DMS 273 (cell line): ENCODE data around the gene APCDD1L.

Experiments used
- DNase-seq: peaks from one replicate; lab custom pipeline; 2025; ENCODE audit not compliant: unreplicated experiment; lab: John Stamatoyannopoulos, UW

Gene APCDD1L

GRCh38 chr20:58515233-58516212 is at the start of gene APCDD1L:
Gene APCDD1L (minus strand): TSS chr20:58515399. CDS start chr20:58514707, 692 bp downstream.
- DNase-seq, result no peak

DNA sequence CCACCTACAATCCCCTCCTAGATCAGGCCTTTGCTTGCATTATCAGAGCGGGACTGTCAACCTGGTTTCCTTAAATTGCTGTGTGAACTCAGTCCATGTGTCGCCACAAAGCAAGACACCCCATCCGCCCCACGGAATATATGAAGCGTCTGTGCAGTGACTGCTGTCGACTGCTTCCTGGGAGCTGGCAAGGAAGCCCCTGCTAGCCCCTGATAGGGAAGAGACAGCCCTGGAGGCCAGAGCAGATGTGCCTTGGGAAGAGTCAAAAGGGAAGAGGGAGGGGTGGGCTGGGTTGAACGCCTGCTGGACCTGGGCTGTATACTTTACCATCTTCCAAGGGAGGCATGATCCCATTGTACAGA is 44.1 kb upstream of the APCDD1L start:
- no peak for DNase-seq

DNA sequence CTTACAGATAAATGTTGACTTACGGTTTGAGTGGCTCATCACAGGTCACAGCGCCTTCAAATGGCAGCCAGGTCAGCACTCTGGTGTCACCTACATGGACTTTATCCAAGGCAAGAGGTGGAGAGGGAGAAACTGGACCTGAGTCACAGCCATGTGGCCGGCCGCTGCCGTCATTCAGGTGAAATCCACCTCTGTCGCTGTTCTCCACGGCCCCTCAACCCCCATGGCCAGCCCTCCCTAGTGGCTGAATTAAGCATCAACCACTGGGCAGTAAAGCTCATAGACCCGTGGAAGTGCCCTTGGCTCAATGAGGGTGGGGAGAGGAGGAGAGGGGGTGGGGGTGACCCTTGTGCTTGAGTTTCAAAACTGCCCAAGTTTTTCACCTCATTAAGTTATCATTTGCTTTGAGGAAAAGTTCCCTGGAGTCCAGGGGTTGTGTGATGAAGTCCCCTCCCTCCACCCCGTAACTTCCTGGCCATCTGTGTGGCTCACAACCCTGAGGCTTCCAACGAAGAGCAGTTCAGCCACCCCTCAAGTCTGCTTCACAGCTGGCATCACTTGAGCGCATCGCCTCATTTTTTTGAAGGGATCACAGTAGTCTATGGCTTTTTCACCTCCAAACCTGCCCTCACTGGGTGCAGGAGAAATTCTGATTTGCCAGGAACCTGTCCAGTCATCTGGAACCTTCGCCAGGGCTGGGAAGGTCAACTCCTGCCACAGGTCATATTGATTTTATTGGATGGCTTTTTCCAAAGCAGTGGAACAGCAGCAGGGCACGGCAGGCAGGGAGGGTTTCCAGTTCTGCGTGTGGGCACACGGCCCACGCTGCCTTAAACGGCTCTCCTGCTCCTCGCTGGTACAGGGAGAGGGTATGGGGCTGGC is 43.5 kb upstream of the APCDD1L start:
- no peak for DNase-seq

DNA sequence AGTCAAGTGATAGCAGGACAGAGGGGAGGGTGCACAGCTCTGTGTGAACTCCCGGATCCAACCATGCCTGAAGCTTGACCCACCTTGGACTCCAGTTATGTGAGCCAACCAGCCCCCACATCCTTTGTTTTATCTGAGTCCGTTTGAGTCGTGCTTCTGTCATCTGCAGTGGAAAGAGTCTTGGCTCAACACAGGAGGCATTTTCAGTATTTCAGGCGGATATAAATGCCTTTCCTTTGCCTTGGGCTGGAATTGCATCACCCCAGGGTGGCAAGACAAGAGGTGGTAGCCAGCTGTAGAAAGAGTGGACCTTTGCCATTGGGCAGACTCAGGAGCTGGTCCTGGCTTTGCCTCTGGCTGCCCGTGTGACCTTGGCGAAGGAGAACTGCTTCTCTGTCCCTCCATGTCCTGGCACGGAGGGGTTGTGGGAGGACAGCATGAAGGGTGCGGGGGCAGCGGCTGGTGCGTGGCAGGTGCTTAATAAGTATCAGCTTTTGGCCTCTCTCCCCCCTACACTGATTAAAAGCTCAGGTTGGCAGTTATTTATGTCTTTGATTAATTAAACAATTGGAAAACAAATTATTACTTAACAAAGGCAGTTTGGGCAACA is 42.6 kb upstream of the APCDD1L start:
- DNase-seq, result no peak

DNA sequence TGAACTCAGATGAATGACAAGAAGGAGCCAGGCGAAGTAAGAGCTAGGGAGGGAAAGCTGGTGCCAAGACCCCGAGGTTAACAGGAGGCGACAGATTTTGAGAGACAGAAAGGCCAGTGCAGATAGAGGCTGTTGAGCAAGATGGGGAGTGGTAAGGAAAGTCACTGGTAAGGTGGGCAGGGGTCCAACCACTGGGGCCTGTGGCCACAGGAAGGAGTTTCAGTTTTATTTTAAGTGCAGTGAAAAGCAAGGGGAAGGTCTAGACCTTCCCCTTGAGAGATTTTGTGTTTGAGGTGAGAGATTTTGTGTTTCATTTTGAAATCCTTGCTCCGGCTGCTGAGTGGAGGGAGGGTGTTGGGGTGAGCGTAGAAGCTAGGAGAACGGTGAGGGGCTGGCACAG is 41.8 kb upstream of the APCDD1L start:
- DNase-seq, result no peak

DNA sequence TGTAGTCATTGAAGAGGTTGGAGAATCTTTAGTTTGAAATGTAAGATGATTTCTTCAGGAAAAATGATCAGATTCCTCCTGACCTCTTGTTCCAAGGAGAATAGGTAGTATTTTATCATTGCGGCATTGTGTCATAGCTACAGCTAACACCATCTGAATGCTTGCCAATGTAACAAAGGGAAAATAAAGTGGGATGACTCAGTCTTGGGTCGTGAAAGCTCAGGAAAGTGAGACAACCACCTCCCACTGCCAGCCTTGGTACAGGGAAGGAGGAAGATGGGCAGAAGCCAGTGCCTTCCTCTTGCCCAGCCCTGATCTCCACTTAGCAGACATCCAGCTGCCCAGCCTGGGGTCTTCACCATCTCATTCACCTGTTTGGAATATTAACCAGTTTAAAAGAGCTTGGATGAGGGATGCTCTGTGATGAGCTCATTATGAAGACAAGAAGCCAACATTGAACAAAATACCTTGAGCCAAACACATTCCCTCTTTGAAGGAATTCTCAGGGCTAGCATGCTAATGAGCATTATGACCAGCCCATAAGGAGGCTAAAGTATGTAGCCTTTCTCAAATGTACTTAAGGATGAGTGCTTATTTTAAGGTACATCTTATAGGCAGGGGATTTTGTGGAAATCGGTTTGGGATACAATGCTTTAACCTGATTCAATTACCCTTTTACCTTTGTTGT is 40.0 kb upstream of the APCDD1L start:
- DNase-seq, result no peak

DNA sequence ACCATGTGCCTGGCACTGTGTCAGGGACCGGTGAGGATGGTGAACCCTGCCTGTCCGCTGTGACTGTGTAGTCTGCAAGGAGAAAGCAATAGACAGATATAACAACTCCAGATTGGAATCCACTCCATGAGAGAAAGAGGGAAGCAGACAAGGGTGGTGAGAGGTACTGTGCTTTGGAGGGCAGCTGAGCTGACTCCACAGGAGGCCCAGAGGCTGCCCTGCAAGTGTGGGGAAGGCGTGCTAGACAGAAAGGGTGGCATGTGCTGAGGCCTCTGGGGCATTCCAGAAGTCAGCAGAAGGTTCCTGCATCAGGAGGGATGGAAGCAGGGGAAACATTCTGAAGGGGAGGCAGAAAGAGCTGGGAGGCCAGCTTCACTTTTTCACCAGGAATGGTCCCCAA is 39.3 kb upstream of the APCDD1L start:
- DNase-seq, result no peak

DNA sequence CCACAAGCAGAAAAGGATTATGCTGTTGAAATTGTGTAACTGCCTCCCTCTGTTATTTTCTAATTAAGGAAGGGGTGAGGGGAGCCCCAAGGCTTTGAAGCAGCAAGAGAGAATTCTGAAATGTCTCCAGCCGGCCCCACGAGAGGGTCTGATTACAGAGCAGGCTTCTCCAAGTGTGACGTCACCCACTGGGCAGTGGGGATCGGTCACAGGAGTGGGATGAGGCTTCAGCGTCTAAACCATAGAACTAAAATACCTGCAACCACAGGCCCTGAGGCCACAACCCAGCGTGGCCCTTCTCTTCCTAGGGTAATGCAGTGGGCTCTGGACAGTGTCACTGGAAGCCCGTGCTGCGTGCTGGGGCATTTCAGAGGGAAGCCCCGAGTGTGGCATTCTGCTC is 38.6 kb upstream of the APCDD1L start:
- no peak for DNase-seq

GRCh38 chr20:58553166-58553696 is 38.0 kb upstream of the APCDD1L start:
- DNase-seq, result no peak

GRCh38 chr20:58552366-58552934 is 37.3 kb upstream of the APCDD1L start:
- no peak for DNase-seq

DNA sequence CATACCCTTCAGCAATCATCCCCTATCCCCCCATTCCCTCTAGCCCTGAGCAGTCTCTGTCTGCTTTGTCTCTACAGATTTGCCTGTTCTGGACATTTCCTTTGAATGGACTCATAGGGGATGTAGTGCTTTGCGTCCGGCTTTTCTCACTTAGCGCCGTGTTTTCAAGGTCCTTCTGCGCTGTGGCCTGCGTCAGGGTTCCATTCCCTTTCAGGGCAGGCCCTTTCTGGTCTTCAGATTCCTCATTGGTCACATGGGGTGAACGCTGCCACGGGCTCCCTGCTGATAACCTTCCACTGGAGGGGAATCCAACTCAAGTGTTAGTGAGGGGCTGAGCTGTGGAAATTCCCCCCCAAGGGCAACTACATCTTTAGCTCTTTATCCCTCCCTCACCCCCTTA is 36.4 kb upstream of the APCDD1L start:
- DNase-seq, result no peak

GRCh38 chr20:58550275-58551059 is 35.3 kb upstream of the APCDD1L start:
- DNase-seq, result no peak

- DNase-seq, result no peak
These were observed 34.3 kb upstream of the APCDD1L start for GRCh38 chr20:58549231-58550209.

GRCh38 chr20:58547623-58548475 is 32.6 kb upstream of the APCDD1L start:
- DNase-seq, result no peak

DNA sequence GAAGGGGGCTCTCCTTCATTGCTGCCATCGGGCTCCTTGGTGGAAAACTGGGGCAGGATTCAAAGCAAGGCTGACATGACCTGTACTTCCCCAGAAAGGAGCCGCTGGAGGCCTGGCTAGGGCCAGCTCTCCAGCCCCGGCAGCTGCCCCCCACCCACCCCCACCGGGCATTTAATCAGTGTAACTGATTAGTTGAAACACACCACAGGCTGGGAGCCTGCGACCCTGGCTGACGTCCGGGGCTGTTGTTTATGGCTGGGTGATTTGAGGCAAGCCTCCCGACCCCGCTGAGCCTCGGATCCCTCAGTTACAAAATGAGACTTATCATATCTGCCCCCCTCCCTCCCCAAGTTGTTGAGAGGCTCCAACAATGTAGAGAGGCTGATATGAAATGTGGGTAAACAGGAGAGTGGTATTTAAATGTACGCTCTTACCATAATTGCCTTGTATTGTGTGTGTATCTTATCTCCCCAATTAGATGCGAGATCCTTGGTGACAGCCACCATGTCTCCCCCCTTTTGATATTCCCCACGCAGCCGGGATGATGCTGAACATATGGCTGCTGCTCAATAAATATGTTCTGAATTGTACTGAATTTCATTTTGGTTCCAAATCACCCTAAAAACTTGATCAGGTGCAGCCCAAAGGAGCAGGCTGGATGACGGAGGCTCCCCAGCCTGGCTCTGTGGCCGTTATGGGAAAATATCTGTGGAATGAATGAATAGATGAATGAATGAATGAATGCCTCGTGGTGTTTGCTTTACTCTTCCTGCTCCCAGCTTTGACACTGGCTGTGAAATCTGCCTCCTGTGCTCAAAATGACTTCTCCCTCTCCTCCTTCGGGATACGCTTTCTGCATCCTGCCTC is 31.8 kb upstream of the APCDD1L start:
- DNase-seq, result no peak

DNA sequence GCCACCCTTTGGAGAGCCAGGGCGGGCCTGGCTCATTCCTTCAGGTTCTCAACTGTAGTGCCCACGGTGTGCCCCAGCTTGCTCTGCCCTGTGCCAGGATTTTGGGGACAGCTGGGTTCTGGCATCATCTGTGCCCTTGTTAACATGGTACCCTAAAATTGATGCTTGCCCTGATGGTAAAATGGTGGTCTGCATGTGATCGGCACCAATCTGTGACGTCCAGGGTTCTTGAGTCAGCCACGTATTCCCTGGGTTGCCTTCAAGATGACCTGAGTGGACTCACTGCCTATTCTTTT is 31.2 kb upstream of the APCDD1L start:
- DNase-seq, result no peak
